Small intestine (tissue), 7 donors: ENCODE data around the gene MAP4K4. TPM values are rescaled to one million over a fixed set of nuclear protein-coding genes. Genes with fewer than 3 reads are reported as not detected.
A peak's percentile ranks its signal among the peaks of the same experiment; 100 is the strongest.

ENCODE experiments used
- DNase-seq, 2 donors: peaks; one replicate each; pipeline versions ENCODE4 v3.0.0 to v3.0.0-alpha.2; 2013
- FAIRE-seq: peaks from 2 replicates; lab custom pipeline; 2012; peaks lifted over from hg19 to GRCh38; lab: Jason Lieb, UNC
- H3K27ac ChIP-seq, 3 donors: one replicate each; pipeline ENCODE4 v1.5.1; 2013; ENCODE audit warnings: low read length in 2 of 3, mild to moderate bottlenecking in 2 of 3, control low read depth in 1 of 3, inconsistent platforms in 1 of 3, low read depth in 1 of 3, moderate library complexity in 1 of 3
- H3K27me3 ChIP-seq, 3 donors: one replicate each; pipeline ENCODE4 v1.6.1; 2013; ENCODE audit warnings: low read length in 3 of 3, inconsistent platforms in 1 of 3; ENCODE audit not compliant: control insufficient read depth in 3 of 3, insufficient read depth in 3 of 3
- H3K36me3 ChIP-seq, 3 donors: one replicate each; pipeline ENCODE4 v1.6.1; 2013; ENCODE audit warnings: low read length in 3 of 3, inconsistent platforms in 1 of 3, low read depth in 1 of 3, mild to moderate bottlenecking in 1 of 3, moderate library complexity in 1 of 3; ENCODE audit not compliant: control insufficient read depth in 3 of 3, insufficient read depth in 2 of 3
- H3K4me1 ChIP-seq, 3 donors: one replicate each; pipeline ENCODE4 v1.6.1; 2013; ENCODE audit warnings: low read length in 2 of 3, inconsistent platforms in 1 of 3, low read depth in 1 of 3, mild to moderate bottlenecking in 1 of 3, moderate library complexity in 1 of 3; ENCODE audit not compliant: control insufficient read depth in 3 of 3, insufficient read depth in 2 of 3
- H3K4me3 ChIP-seq, 3 donors: one replicate each; pipeline ENCODE4 v1.5.1; 2013; ENCODE audit warnings: low read length in 3 of 3, control low read depth in 1 of 3, inconsistent platforms in 1 of 3, low read depth in 1 of 3, mild to moderate bottlenecking in 1 of 3, moderate library complexity in 1 of 3
- H3K9me3 ChIP-seq, 2 donors: one replicate each; pipeline ENCODE4 v1.6.1; 2013; ENCODE audit warnings: low read depth in 1 of 2, low read length in 1 of 2; ENCODE audit not compliant: control insufficient read depth in 2 of 2, insufficient read depth in 1 of 2
- WGBS, 3 donors: extraction: QIAGEN DNeasy Blood & Tissue Kit; methylation state at CpG; one replicate each; pipeline ENCODE4 v1.1.7; 2013; 5-methylcytosine and 5-hydroxymethylcytosine counted together
- polyA plus RNA-seq, 4 donors: library from polyadenylated mRNA; stranded (reverse) in 3 of 4; unstranded in 1 of 4; fragments of 200-250 nt in 3 of 4; fragments of 120-200 nt in 1 of 4; gene quantifications; one replicate each; pipeline versions ENCODE4 v1.2.1 to v1.2.3, GENCODE V29; 2013
- donor health status: healthy with polysubstance abuse.
- donor health status: control.
- donor health status: control.
- donor health status: Bipolar disorder and iron deficiency.
- donor health status: healthy.

MAP4K4 gene
- polyA plus RNA-seq, 4 donors = 8.5 to 26.5 (median 13.8) TPM

GRCh38 chr2:101881131-101881530 lies 183.6 kb downstream of the MAP4K4 start:
- Histone ChIP-seq H3K4me1 (peaks cover 0 to 2% (median 0%) of the 10 kb centered on the region in 3 donors), H3K27me3 (no peaks in the 10 kb centered on the region), H3K27ac (no peak overlapping the region), H3K36me3 (peaks cover 0 to 17% (median 5%) of the 10 kb centered on the region in 3 donors), H3K9me3 (no peaks in the 10 kb centered on the region), H3K4me3 (no peak overlapping the region)
- FAIRE-seq (no peak), DNase-seq (no peak)

- 87 to 94% (median 94%) methylated on average over 4 of the region's 4 CpGs for WGBS, 3 donors
Measured at GRCh38 chr2:101882769-101883307, 185.3 kb downstream of the MAP4K4 start.

GRCh38 chr2:101883860-101884259 lies 186.4 kb downstream of the MAP4K4 start:
- DNase-seq = peak; percentile 37 to 52
- peak; percentile 44 for FAIRE-seq
- WGBS, 3 donors = 20 to 25% (median 25%) methylated on average over 3 of the region's 3 CpGs

More at GRCh38 chr2:101882769-101883307, 185.3 kb downstream of the MAP4K4 start:
- Histone ChIP-seq H3K36me3 (peaks cover 3 to 12% (median 4%) of the 10 kb centered on the region in 3 donors), H3K27ac (no peak overlapping the region), H3K4me1 (peaks cover 0 to 2% (median 0%) of the 10 kb centered on the region in 3 donors), H3K9me3 (no peaks in the 10 kb centered on the region), H3K27me3 (no peaks in the 10 kb centered on the region), H3K4me3 (no peak overlapping the region)
- FAIRE-seq = no peak
- no peak for DNase-seq

GRCh38 chr2:101884423-101884822 lies 186.9 kb downstream of the MAP4K4 start:
- DNase-seq (no peak), FAIRE-seq (no peak)
- Histone ChIP-seq H3K27me3 (no peaks in the 10 kb centered on the region), H3K4me3 (no peak overlapping the region), H3K36me3 (peaks cover 3 to 11% (median 3%) of the 10 kb centered on the region in 3 donors), H3K4me1 (peaks cover 0 to 2% (median 0%) of the 10 kb centered on the region in 3 donors), H3K27ac (no peak overlapping the region), H3K9me3 (no peaks in the 10 kb centered on the region)
- WGBS, 3 donors = 73 to 89% (median 89%) methylated on average over 2 of the region's 2 CpGs

More at GRCh38 chr2:101883860-101884259, 186.4 kb downstream of the MAP4K4 start:
- H3K4me3 ChIP-seq = no peak overlapping the region
- H3K36me3 ChIP-seq = peaks cover 3 to 11% (median 3%) of the 10 kb centered on the region in 3 donors
- peaks cover 0 to 2% (median 0%) of the 10 kb centered on the region in 3 donors for H3K4me1 ChIP-seq
- H3K27me3 ChIP-seq = no peaks in the 10 kb centered on the region
- no peak overlapping the region for H3K27ac ChIP-seq
- no peaks in the 10 kb centered on the region for H3K9me3 ChIP-seq

- FAIRE-seq (no peak), DNase-seq (no peak)
- Histone ChIP-seq H3K4me1 (peaks cover 0 to 2% (median 0%) of the 10 kb centered on the region in 3 donors), H3K36me3 (peaks cover 3 to 16% (median 10%) of the 10 kb centered on the region in 3 donors), H3K27me3 (no peaks in the 10 kb centered on the region), H3K9me3 (no peaks in the 10 kb centered on the region), H3K27ac (no peak overlapping the region), H3K4me3 (no peak overlapping the region)
- WGBS, 3 donors = 97 to 98% (median 97%) methylated on average over 2 of the region's 2 CpGs
Measured at GRCh38 chr2:101887328-101887727, 189.8 kb downstream of the MAP4K4 start.

GRCh38 chr2:101889460-101890098 lies 192.1 kb downstream of the MAP4K4 start:
- no peak overlapping the region for H3K4me3 ChIP-seq
- H3K4me1 ChIP-seq = no peaks in the 10 kb centered on the region
- no peak for FAIRE-seq
- WGBS, 3 donors = 80 to 86% (median 81%) methylated on average over 7 of the region's 7 CpGs
- H3K9me3 ChIP-seq = no peaks in the 10 kb centered on the region
- H3K27ac ChIP-seq = no peak overlapping the region
- peaks cover 3 to 14% (median 10%) of the 10 kb centered on the region in 3 donors for H3K36me3 ChIP-seq
- DNase-seq = peak in 1 of 2 donors; percentile 4
- H3K27me3 ChIP-seq = no peaks in the 10 kb centered on the region

- FAIRE-seq = no peak
Measured at GRCh38 chr2:101892377-101892776, 194.9 kb downstream of the MAP4K4 start.

GRCh38 chr2:101893681-101894381 lies 196.3 kb downstream of the MAP4K4 start:
- Histone ChIP-seq H3K36me3 (peaks cover 0 to 13% (median 7%) of the 10 kb centered on the region in 3 donors), H3K27ac (no peak overlapping the region), H3K9me3 (no peaks in the 10 kb centered on the region), H3K4me3 (no peak overlapping the region), H3K4me1 (no peaks in the 10 kb centered on the region), H3K27me3 (no peaks in the 10 kb centered on the region)
- DNase-seq (no peak), FAIRE-seq (no peak)
- WGBS, 3 donors = 85 to 92% (median 92%) methylated on average over 9 of the region's 9 CpGs

More at GRCh38 chr2:101892377-101892776, 194.9 kb downstream of the MAP4K4 start:
- 75 to 93% (median 90%) methylated on average over 3 of the region's 3 CpGs for WGBS, 3 donors
- no peaks in the 10 kb centered on the region for H3K9me3 ChIP-seq
- H3K36me3 ChIP-seq = peaks cover 3 to 14% (median 7%) of the 10 kb centered on the region in 3 donors
- H3K4me1 ChIP-seq = no peaks in the 10 kb centered on the region
- H3K27ac ChIP-seq = no peak overlapping the region
- no peak for DNase-seq
- H3K27me3 ChIP-seq = no peaks in the 10 kb centered on the region
- H3K4me3 ChIP-seq = no peak overlapping the region
